NCI-H2107 (cell line): ENCODE measurements around the gene FUT9.

Source experiments
- DNase-seq: peaks from one replicate; lab custom pipeline; 2025; lab: John Stamatoyannopoulos, UW

FUT9 gene

DNA sequence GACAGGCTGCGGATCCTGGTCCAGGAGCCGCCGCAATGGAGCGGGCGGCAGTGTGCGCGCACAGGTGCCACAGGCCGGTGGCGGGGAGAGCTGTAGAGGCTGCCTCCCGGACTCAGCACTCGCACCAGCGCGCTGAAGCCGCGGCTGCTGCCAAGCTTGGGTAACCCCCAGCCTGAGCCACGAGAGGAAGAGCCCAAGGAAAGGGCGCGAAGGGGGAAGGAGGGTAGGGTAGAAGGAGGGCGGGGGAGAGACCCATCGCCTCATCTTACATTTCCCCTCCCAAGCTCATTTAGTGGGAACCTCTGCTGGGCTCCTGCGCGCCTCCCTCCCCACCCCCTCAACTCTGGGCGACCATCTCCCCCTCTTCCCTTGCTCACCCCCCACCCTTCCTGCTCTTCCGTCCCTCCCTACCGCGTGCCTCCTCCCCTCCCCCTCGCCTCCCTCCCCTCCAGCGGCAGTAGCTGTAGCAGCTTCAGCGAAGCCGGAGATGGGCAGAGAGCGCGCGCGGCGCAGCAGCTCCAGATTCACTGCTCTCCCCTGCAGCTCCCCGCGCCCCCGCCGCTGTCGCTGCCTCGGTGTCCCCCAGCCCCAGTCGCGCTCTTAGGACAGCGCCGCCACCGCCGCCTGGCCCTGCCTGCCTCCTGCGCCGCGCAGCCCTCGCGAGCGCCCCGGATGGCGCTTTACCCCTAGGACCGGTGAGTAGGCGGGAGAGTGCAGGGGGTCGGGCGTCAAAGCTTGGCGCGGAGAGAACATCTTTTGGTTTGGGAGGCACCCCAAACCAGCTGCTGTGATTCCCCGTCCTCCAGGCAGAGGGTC lies at the start of gene FUT9:
Gene FUT9, plus strand, starts transcription at position 457 of the 816 bp plus-strand sequence. CDS start 187,182 bp downstream, outside the sequence.
- DNase-seq, result peak; percentile 71

DNA sequence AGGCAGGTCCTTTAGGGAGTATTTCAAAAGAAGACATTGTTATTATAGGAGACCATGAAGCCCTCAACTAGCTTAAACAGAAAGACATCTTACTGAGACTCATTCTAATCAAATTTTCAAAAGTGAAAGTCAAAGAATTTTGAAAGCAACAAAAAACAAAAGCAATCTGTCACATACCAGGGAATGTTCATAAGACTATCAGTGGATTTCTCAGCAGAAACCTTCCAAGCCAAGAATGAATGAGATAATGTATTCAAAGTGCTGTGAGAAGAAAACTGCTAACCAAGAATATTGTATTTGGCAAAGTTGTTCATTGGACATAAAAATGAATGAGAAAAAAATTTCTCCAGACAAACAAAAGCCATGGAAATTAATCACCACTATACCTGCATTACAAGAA lies 48.2 kb upstream of the FUT9 start:
- no peak for DNase-seq

DNA sequence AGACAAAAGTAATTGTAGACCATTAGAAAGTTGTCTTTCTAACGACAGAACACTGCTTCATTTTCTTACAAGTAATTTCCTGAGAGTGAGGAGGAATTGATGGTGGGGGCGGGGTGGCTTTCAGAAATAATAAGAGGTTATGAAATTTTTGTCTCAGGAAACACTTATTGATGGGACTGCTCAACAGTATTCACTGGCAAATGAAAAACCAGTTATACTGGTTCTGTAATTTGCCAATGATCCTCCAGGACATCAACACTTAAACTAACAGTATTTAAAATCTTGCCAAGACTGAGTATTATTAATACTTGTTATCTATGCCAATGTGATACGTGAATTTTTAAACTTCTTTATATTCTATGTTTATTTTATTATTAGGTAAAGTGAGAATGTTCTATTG lies 41.8 kb upstream of the FUT9 start:
- no peak for DNase-seq

DNA sequence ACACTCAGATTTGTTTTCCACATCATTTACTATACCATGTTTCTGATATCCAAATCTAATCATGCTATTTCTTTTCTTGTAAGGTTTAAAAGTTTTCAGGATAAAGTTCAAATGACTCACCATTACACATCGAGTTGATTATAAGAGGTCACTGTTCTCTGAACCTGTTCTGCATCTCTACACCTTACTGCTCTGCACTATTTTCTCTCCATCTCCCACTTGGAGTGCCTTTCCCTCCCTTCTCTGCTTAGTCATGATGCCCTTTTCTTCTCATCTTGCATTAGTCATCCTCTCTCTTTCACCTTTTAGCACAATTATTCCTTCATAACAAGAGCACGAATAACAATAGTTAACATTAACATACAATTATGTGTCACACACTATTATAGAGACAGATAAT lies 37.5 kb upstream of the FUT9 start:
- no peak for DNase-seq

DNA sequence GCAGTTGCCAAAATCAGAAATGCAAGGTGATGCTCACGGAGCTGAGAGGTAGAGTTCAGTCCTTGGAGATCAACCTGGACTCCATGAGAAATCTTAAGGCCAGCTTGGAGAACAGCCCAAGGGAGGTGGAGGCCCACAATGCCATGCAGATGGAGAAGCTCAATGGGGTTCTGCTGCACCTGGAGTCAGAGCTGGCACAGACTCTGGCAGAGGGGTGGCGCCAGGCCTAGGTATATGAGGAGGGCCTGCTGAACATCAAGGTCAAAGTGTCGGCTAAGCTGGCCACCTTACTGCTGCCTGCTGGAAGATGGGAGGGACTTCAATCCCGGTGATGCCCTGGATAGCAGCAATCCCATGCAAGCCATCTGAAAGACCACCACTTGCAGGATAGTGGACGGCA lies 23.9 kb upstream of the FUT9 start:
- no peak for DNase-seq

DNA sequence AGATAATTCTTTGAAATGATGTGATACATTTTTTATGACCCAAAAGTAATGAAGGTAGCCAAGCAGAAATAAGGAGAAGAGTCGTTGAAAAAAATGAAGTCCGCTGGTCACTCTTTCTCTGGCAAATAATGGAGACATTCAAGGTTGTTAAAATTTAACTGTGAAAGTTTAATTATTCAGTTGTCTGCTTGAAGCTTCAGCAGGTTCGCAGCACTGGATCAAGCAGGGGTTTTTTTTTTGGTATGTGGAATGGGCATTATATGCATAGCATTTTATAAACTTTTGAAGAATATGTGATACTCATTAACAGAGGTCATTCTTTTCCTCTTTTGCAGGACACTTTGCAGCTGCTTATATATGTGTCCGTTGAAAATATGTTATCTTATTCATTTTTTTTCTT lies 21.6 kb upstream of the FUT9 start:
- no peak for DNase-seq

DNA sequence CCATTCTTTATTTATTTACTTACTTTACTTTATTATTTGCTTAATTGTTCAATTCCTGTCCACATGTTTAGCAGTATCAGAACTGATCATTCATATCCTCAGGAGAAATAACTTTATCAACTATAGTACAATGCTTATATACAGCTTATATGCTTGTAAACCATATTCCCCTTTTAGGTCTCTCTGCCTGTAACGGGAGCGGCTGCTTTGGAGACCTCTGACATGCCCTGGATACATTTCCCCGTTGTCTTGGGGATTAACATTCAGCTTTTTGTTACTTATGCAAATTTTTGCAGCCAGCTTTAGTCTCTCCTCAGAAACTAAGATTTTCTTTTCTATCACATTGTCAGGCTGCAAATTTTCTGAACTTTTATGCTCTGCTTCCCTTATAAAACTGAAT lies 17.6 kb upstream of the FUT9 start:
- DNase-seq, result no peak

DNA sequence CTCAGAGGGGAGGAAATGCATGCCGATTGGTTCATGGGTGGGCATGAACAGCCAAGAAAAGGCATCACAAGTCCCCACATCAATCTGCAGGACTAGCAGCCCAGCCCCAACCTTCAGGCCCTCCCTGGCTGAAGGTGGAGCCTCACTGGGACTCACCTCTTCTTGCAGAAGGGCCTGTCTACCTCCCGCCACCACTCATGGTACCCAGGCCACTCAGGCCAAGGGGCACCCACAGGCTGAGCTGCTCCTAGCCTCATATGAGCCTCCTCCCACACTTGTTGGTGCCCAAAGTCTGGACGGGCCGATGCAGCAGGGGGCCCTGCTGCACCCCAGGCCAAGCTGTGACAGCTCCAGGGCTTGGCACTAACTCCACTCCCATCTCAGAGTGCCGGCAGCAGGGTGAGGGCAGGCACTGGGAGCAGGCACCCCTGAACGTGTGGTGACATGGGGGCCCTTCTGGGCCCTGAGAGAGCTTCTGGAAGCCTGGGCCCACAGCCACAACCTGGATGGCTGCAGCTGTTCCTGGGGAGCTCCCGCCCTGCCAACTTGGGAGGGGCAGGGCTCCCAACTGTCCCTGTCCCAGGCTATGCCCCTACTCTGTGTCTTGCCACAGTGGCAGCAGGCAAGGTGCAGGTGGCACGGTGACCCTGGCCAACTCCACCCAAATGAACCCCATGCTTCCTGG lies 13.7 kb upstream of the FUT9 start:
- no peak for DNase-seq

DNA sequence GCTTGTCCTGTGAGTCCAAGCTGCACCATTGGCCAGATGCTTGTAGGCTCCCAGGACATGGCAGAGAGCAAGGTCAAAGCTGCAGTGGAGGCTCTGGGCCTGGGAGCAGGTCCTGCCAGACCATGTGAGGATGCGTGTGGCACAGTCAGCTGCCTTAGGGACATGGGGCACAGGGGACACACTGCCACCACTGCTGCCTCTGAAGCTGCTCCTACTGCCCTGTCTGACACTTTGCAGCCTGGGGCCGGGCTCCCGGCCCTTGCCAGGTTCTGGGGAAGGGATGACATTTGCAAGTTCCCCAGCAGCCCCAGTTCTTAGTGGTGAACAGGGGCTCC lies 13.2 kb upstream of the FUT9 start:
- DNase-seq, result no peak

DNA sequence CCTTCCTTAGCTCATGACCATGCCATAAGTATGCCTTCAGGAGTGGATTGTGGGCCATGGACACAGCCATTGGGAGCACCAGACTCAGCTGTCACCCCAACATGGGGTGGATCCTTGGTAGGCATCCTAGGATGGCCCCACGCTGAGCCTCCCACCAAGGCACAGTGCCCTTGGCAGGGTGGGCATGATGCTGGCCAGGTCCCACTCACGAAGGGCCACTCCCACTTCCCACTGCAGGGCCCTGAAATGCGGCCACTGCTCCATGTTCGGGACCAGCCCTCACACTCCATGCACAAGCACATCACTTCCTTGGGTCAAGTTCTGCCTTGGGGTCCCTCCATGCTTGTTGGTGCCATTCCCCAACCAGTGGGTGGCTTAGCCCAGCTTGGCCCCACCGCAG lies 12.9 kb upstream of the FUT9 start:
- no peak for DNase-seq

DNA sequence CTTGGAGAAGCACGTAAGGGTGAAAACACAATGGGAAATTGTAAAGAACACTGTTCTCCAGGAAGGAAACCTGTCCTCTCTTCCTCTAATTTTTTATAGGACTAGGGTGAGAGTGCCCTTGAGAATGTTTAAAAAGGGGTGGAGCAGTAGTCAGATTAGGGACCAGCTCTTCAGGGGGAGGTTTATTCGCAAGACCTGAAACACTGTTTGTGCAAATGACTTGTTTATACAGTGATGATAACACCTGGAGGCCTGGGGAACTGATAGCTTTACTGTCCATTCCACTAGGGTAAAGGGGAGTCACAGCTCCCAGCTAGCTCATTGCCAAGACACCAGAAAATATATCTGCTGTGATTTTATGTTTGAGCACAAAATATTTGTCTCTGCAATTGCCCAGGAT lies 8.1 kb upstream of the FUT9 start:
- DNase-seq, result no peak

DNA sequence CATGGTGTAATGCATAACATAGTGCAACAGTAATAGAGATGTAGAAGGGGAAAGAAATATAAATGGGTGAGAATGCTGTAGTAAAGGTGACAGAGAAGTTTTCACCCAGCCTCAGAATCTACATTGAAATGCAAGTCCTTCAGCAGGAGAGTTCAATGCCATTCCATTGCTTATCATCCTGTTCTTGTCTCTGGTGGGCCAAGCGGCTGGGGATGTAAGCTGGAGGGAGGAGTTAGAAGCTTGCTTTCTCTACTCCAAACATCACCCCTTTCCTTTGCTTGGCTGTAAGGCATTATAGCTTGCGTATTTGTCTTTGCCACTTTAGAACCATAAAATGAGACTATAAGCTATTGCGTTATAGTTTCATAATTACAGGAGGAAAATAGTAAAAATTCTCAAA lies 2.2 kb upstream of the FUT9 start:
- DNase-seq, result no peak

DNA sequence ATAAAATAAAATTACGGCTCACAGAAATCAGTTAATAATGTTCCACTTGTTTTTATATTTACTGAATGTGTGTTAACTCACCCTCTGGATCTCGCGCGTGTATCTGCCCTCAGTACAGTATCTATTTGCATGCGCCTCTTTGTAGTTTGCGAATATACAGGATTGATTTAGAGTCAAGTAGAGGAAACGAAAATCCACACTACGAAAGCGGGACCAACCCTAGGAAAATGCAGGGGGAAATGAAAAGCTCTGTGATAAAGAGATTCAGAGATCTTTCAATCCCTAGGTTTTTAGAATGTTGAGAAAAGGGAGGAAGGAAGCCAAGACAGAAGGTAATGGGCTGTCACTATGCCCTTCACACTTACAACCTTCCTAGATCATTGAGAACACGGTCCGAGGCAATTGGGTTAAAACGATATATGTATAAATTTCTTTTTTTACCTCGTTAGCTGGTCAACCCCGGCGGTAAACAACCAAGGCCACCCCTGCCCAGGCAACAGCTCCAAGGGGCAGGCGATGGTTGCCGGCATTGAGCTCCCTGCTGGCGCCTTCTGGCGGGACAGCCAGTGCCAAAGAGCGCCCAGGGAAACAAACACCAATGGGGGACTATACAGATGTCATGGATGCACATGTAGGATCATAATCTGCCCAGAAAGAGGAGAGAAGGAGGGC lies 792 bp upstream of the FUT9 start:
- DNase-seq, result no peak

DNA sequence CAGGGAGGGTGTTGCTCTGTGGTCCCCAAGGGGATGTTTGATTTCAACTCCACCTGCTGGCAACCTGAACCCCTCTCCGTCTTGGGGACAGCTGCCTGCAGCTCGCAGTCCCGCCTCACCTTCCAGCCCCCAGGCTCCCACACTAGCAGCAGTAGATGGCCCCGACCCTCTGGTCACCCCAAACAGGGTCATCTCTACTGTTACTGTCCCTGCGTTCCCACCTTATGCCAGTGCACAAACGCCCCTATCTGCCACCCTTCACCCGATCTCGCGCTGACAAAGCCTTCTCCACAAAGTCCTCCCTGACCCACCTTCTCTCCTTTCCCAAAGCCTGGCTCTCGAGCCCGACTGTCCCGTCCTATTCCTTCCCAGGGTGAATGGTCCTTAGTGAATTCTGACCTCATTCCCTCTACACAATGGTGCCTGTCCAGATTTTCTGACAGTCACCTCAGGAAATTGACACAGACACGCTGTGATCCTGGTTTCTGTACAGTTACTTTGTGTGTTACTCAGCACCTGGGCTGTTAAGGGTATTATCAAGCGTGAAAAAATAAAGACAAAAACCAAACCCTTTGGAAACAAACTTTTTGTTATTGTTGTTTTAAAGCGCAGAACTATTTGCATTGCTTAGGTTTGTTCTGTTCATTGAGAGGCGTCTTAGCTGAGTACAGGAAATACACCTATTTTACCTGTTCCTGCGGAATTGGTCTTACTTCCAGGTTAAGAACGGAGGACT lies 728 bp downstream of the FUT9 start:
- no peak for DNase-seq

DNA sequence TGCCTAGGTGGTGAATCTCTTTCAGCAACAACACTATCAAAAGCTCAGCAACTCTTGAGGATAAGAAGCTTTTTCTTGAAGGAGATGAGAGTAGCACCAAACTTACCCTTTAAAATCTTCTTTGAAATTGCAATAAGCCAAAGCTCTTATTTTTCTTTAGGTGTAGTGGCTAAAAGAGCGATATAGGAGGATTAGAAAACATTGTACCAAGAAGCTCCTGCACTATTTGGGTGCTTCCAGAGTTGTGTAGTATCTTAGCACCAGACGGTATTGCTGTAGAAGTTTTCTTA lies 1.2 kb downstream of the FUT9 start:
- no peak for DNase-seq

DNA sequence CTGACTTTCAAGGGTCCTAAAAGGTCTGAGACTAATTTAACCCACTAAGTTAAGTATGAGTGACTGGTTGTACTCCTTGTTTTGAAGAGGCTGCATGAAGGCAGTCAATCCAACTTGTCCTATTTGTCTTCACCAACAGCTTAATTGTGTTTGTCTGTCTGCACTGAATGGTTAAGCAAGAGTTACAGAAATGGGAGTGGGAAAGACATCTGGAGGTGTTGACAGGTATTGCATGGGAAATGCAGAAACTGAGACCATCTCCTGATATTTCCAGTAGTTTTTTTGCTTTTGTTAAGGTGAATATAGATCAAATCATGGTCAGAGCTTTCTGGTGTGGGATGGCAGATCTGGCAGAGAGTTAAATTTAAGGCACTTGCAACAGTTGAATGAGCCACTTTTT lies 6.5 kb downstream of the FUT9 start:
- DNase-seq, result no peak

DNA sequence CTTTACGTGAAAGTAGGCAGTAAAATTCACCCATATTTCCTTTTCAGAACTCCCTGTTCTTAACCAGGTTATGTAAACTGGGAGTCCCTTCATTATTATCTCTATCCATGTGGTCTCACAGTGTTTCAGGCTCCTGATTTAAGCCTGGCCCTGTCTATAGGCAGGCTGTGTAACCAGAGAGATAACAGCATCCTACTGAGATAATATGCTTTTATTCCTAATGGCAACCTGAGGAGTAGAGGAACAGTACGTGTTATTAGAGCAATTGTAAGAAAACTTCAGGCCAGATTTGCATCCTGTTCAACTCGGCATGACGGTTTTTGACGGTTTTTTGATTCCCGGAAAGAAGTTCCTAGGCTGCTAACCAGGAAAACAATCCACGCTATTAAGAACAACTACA lies 16.9 kb downstream of the FUT9 start:
- no peak for DNase-seq

DNA sequence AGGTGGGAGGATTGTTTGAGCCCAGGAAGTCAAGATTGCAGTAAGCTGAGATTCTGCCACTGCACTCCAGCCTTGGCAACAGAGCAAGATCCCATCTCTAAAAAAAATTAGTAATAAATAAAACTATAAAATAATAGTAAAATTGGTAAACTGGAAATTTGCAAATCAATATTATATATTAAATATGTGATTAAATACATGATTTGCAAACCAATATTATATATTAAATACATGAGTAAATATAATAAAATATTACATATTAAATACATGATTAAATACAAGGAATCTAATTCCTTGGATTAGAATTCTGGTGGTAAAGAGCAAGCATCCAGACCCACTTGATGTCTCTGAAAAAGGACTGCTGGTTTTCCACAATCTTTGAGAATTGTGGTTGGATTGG lies 35.8 kb downstream of the FUT9 start:
- no peak for DNase-seq

DNA sequence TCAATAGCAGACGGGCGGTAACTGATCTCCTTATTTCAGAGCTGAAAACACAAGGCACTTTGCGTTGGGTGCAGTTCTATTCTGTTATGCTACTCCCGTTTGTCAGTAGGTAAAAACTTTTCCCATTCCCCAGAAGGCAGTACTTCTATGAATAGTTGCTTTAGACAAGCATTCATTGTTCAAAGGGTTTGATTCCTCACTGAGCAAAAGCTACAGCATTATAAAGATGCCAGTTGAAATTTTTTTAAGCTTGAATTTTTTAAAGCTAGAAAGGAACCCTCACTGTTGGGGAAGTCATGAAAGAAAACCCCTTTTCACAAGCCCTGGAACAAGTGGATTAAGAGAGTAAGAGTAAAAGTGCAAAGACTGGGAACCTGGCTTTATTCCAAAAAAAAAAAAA lies 42.3 kb downstream of the FUT9 start:
- DNase-seq, result no peak

DNA sequence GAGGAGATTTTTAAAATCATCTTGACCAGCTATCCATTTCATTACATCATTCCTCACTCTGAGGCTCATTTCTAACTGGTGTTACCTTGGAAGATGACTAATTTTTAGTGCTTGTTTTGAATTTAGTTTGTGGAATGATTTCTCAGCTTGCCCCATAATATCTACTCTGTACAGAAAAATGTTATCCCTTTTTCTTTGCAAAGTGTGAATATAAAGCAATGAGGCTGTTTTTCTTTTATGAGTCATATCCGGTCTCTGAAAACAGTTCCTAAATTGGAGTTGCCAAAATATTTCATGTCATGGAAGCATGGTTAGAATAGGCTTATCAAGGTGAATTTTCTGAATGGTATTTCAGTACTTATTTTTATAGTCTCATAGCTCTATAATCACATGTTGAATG lies 43.8 kb downstream of the FUT9 start:
- DNase-seq, result no peak

DNA sequence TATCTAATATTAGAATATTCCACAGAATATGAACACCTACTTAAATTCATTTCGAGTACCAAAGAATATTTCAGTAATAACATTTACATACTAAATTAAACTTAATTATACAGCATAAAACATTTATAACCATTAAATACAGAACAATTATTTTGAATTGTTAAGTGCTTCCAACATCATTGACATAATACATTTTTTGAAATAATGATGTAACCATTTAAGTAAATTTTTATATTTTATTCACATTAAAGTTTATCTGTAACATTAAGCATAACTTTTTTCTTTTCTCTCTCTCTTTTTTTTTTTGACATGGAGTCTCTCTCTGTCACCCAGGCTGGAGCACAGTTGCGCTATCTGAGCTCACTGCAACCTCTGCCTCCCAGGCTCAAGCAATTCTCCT lies 44.5 kb downstream of the FUT9 start:
- no peak for DNase-seq

DNA sequence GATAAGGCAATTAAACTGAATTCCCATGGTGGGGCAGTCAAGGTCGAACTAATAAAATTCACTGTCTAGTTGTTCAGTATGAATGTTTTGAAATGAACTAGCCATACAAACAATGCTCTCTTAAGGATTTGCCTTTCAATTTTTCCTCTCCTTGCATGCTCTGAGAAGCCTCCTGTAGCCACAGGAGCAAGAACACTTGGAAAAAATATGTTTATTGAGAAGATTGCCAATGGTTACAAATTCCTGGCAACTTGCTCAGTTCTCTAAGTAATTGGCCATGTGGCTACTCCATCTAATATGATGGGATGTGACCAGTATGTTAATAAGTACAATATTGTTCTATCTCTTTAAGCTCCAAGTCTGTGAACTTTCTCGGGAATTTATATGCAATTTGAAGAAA lies 49.4 kb downstream of the FUT9 start:
- DNase-seq, result no peak

DNA sequence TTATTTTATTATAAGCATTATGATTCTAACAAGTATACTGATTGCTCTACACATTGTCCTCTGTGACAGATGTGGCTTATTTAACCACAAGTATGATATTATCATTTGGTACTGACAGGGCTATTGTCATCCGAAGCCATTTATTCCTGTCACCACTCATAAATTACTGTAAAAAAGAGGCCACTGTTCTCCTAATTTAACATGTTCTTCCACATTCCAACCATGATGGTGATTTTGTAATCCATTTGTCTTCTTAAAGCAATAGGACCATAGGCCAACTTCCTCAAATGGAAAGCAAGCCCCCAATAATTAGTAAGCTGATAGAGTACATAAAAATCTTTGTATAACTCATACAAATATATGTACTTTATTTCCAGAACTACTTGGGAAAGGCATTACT lies 50.6 kb downstream of the FUT9 start:
- no peak for DNase-seq
